ENCODE data around the gene GANC. TPM values are rescaled to one million over a fixed set of nuclear protein-coding genes. Genes with fewer than 3 reads are reported as not detected.

The GANC gene
- total and polyA plus RNA-seq, 9 of the 15 experiments (the other 6 are each of a cell fraction or from before 2014, with no cell fraction given), result 10.9 to 19.0 (median 14.5) TPM

DNA sequence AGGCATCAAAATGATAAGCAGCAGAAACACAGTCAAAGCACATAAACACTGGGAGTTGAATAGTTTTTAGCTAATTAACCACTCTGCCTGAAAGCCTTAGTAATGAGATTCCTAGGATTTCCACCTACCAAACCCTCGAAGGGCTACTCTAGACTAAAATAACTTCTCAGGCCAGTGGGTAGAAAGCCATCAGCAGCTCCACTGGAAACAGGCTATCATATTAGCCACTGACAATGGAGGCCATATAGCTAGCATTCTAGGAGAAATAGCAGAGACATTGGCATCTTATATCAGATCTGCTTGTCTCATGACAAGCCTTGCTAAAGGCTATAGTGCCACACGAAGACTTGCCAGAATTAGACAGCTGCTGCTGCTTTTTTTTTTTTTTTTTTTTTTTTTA is 81.8 kb downstream of the GANC start:
- H3K9me1 ChIP-seq (ENCODE audit: control insufficient read depth, insufficient read depth, low read length), result no peaks in the 10 kb centered on the region
- H2AFZ ChIP-seq (ENCODE audit: low read depth, low read length), result no peak overlapping the region
- FAIRE-seq (no peak), DNase-seq (ENCODE audit: extremely low read depth in 1 of 4, low spot score in 3 of 4) (no peak), ATAC-seq (no peak)
- no TSS peak for BruUV-seq (replicated peaks)
- H3K4me3 ChIP-seq, result no peak overlapping the region
- no peaks in the 10 kb centered on the region for H4K20me1 ChIP-seq (replicated peaks; ENCODE audit: control insufficient read depth, insufficient read depth, low read length)
- no peak overlapping the region for H3K4me2 ChIP-seq (ENCODE audit: insufficient read depth, low read length)
- intact Hi-C loops (cut with micrococcal nuclease) (no loop called here), in situ Hi-C loops (cut with MboI) (no loop called here)
- H3K27ac ChIP-seq (ENCODE audit: extremely low read depth, low read depth, low read length), result no peak overlapping the region
- no peaks in the 10 kb centered on the region for H3K9me3 ChIP-seq (replicated peaks; ENCODE audit: control insufficient read depth, insufficient read depth, low read depth, low read length)
- H3K36me3 ChIP-seq (ENCODE audit: control insufficient read depth, insufficient read depth, low read length), result no peaks in the 10 kb centered on the region
- TF ChIP-seq NFIC (IDR thresholded peaks at IDR 0.05), result no peak
- TF ChIP-seq ZNF232 (CRISPR knock-in tag; IDR thresholded peaks at IDR 0.05), result no peak
- TF ChIP-seq CBFA2T2 (conservative IDR thresholded peaks at IDR 0.05), result no peak
- TF ChIP-seq DDX20 (tag; IDR thresholded peaks at IDR 0.05; ENCODE audit: low read depth), result no peak
- no peak for TF ChIP-seq ETS2 (tag; IDR thresholded peaks at IDR 0.05; ENCODE audit: borderline replicate concordance, poor library complexity, severe bottlenecking)
- TF ChIP-seq CBX5 (IDR thresholded peaks at IDR 0.05; ENCODE audit: borderline replicate concordance, low read depth), result no peak
- no peak for TF ChIP-seq ZNF445 (CRISPR knock-in tag; IDR thresholded peaks at IDR 0.05; ENCODE audit: low read depth)
- no peak for TF ChIP-seq DIDO1 (tag; IDR thresholded peaks at IDR 0.05; ENCODE audit: low read depth)
- no peak for TF ChIP-seq CHD1 (IDR thresholded peaks at IDR 0.05; ENCODE audit: low read length)
- no peak for TF ChIP-seq KLF6 (CRISPR knock-in tag; IDR thresholded peaks at IDR 0.05; ENCODE audit: borderline replicate concordance)
- TF ChIP-seq RBM17 (IDR thresholded peaks at IDR 0.05; ENCODE audit: borderline replicate concordance, low read depth, low read length), result no peak
- TF ChIP-seq, protein P1, sequence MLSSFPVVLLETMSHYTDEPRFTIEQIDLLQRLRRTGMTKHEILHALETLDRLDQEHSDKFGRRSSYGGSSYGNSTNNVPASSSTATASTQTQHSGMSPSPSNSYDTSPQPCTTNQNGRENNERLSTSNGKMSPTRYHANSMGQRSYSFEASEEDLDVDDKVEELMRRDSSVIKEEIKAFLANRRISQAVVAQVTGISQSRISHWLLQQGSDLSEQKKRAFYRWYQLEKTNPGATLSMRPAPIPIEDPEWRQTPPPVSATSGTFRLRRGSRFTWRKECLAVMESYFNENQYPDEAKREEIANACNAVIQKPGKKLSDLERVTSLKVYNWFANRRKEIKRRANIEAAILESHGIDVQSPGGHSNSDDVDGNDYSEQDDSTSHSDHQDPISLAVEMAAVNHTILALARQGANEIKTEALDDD (IDR thresholded peaks at IDR 0.05), result no peak
- no peak for TF ChIP-seq ZNF764 (CRISPR knock-in tag; IDR thresholded peaks at IDR 0.05; ENCODE audit: low read depth)
- TF ChIP-seq ZNF197 (CRISPR knock-in tag; IDR thresholded peaks at IDR 0.05; ENCODE audit: low read depth), result no peak
- TF ChIP-seq BRD9 (IDR thresholded peaks at IDR 0.05; ENCODE audit: low read depth, partially characterized antibody), result no peak
- no peak for TF ChIP-seq MEF2D (tag; conservative IDR thresholded peaks at IDR 0.05; ENCODE audit: low read depth)
- no peak for TF ChIP-seq ZNF408 (CRISPR knock-in tag; IDR thresholded peaks at IDR 0.05; ENCODE audit: low read depth)
- TF ChIP-seq CEBPG (CRISPR knock-in tag; IDR thresholded peaks at IDR 0.05), result no peak
- TF ChIP-seq CEBPG (tag; conservative IDR thresholded peaks at IDR 0.05 in 1 of 2, IDR thresholded peaks at IDR 0.05 in 1 of 2), result no peak
- no peak for TF ChIP-seq TAF7 (tag; IDR thresholded peaks at IDR 0.05)
- H3K4me1 ChIP-seq (replicated peaks in 1 of 2; ENCODE audit: control insufficient read depth in 2 of 2, insufficient read depth in 2 of 2, low read length in 2 of 2), result 0 out of 5 replicates have a peak, but pooled peaks cover 0 to 2% of the 10 kb centered on the region in 2 experiments
- H3K79me2 ChIP-seq (ENCODE audit: control insufficient read depth, insufficient read depth, low read length), result no peaks in the 10 kb centered on the region
- WGBS (ENCODE audit: insufficient coverage, low coverage, missing lambda C conversion rate), result 29% methylated on average over 2 of the region's 2 CpGs
- H3K9ac ChIP-seq (ENCODE audit: insufficient read depth in 1 of 2, low read depth in 2 of 2, low read length in 2 of 2), result no peak overlapping the region
- CTCF ChIA-PET (ENCODE audit: low intra/inter-chr PET ratio), result interaction anchor here (0.6 kb wide), 1 partner anchor 24 kb away, joined by 3 read pairs; no protein-coding TSS in a partner anchor
- POLR2A ChIA-PET, result interaction anchor here (0.8 kb wide), 1 partner anchor 68 kb away, joined by 3 read pairs; no protein-coding TSS in a partner anchor
- H3K27me3 ChIP-seq (ENCODE audit: control insufficient read depth in 2 of 2, insufficient read depth in 2 of 2, low read length in 2 of 2), result peaks cover 0 to 9% of the 10 kb centered on the region in 2 experiments; a peak in 1 of 5 replicates
